ENCODE measurements around the gene PTPRK.
A peak's percentile ranks its signal among the peaks of the same experiment; 100 is the strongest.

The PTPRK gene

DNA sequence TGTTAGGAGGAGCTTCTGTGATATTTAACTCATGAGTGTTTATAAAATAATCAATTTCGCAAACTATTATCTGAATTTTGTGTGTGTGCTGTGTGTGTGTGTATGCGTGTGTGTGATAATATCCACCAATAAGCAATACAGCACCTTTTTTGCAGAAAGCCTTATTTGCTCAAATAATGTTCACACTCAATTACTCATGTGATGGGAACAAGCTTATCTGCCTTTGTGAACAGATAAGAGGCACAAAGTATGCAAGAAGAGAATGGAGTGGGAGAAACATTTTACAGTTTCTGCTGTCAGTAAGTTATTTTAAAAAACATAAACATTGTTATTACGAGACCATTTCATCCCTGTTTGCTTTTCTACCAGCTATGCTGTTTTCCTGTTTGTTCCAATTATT is 36.7 kb upstream of the PTPRK start:
- Histone ChIP-seq H3K4ac (ENCODE audit: low read depth, low read length) (no peak overlapping the region), H3K27me3 (ENCODE audit: insufficient read depth, low read length, poor library complexity) (no peaks in the 10 kb centered on the region), H2AK5ac (ENCODE audit: low read length) (no peak overlapping the region), H3K27ac (ENCODE audit: low read depth, low read length) (no peak overlapping the region), H3K18ac (ENCODE audit: low read length) (no peak overlapping the region), H3K4me3 (ENCODE audit: low read length) (no peak overlapping the region), H2BK120ac (ENCODE audit: low read depth, low read length) (no peak overlapping the region), H3K56ac (ENCODE audit: low read length) (no peak overlapping the region), H4K8ac (ENCODE audit: low read depth, low read length) (no peak overlapping the region), H2BK15ac (replicated peaks; ENCODE audit: low read depth) (no peak overlapping the region), H3K4me2 (ENCODE audit: low read length) (no peak overlapping the region), H2BK5ac (ENCODE audit: low read length) (no peak overlapping the region), H3K9ac (ENCODE audit: low read length) (no peak overlapping the region), H3K23ac (ENCODE audit: low read length) (no peak overlapping the region), H3K79me1 (ENCODE audit: low read length) (no peaks in the 10 kb centered on the region), H4K5ac (ENCODE audit: low read length) (no peak overlapping the region), H3K79me2 (ENCODE audit: control insufficient read depth, insufficient read depth, low read length) (no peaks in the 10 kb centered on the region), H3K36me3 (ENCODE audit: control insufficient read depth, insufficient read depth, low read length) (no peaks in the 10 kb centered on the region), H3K4me1 (ENCODE audit: control insufficient read depth, low read depth, low read length) (no peaks in the 10 kb centered on the region)
- no CpG with 5 or more reads among the region's 3 CpGs for WGBS (ENCODE audit: extremely low coverage, insufficient coverage, low lambda C conversion rate)
- DNase-seq, result peak; percentile 54

DNA sequence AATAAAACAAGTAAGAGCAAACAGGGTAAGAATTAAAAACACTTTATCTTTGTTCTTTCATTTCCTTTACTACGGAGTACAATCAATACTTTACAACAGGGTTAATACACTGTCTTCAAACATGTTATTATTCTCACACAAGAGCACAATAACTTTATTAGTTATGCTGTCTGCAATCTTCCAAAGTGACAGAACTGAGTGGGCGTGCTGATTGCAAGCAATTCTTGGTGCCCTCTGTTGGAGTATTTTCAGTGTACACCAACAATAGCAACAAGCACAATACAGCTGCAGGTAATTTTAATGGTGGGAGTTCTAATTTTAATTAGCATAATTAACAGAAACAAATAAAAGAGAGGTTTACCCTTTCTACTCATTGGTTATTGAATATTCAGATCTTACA is 33.9 kb upstream of the PTPRK start:
- no CpG with 5 or more reads among the region's 2 CpGs for WGBS (ENCODE audit: extremely low coverage, insufficient coverage, low lambda C conversion rate)
- no peak for DNase-seq
- Histone ChIP-seq H3K27ac (ENCODE audit: low read depth, low read length) (no peak overlapping the region), H3K27me3 (ENCODE audit: insufficient read depth, low read length, poor library complexity) (no peaks in the 10 kb centered on the region), H3K18ac (ENCODE audit: low read length) (no peak overlapping the region), H3K79me2 (ENCODE audit: control insufficient read depth, insufficient read depth, low read length) (no peaks in the 10 kb centered on the region), H2AK5ac (ENCODE audit: low read length) (no peak overlapping the region), H3K23ac (ENCODE audit: low read length) (no peak overlapping the region), H3K79me1 (ENCODE audit: low read length) (no peaks in the 10 kb centered on the region), H3K56ac (ENCODE audit: low read length) (no peak overlapping the region), H3K9ac (ENCODE audit: low read length) (no peak overlapping the region), H2BK120ac (ENCODE audit: low read depth, low read length) (no peak overlapping the region), H4K5ac (ENCODE audit: low read length) (no peak overlapping the region), H3K4ac (ENCODE audit: low read depth, low read length) (no peak overlapping the region), H4K8ac (ENCODE audit: low read depth, low read length) (no peak overlapping the region), H3K36me3 (ENCODE audit: control insufficient read depth, insufficient read depth, low read length) (no peaks in the 10 kb centered on the region), H3K4me1 (ENCODE audit: control insufficient read depth, low read depth, low read length) (no peaks in the 10 kb centered on the region), H3K4me3 (ENCODE audit: low read length) (no peak overlapping the region), H2BK5ac (ENCODE audit: low read length) (no peak overlapping the region), H3K4me2 (ENCODE audit: low read length) (no peak overlapping the region), H2BK15ac (replicated peaks; ENCODE audit: low read depth) (no peak overlapping the region)

DNA sequence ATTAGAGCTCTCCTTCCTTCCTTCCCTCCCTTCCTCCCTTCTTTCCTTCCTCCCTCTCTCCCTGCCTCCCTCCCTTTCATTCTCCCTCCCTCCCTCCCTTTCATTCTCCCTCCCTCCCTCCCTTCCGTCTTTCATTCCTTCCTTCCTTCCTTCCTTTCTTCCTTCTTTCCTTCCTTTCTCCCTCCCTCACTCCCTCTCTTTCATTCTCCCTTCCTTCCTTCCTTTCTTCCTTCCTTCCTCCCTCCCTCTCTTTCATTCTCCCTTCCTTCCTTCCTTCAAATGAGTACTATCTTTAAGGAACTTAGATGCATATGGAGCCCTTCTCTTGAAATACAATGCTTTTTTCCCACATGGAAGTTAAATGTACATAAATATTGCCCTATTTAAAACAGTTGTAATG is 20.9 kb upstream of the PTPRK start:
- no peak for DNase-seq
- H3K4me2 ChIP-seq (ENCODE audit: low read length), result no peak overlapping the region
- H2BK15ac ChIP-seq (replicated peaks; ENCODE audit: low read depth), result no peak overlapping the region
- H3K4ac ChIP-seq (ENCODE audit: low read depth, low read length), result no peak overlapping the region
- no peaks in the 10 kb centered on the region for H3K27me3 ChIP-seq (ENCODE audit: insufficient read depth, low read length, poor library complexity)
- H3K23ac ChIP-seq (ENCODE audit: low read length), result no peak overlapping the region
- H3K27ac ChIP-seq (ENCODE audit: low read depth, low read length), result no peak overlapping the region
- H4K8ac ChIP-seq (ENCODE audit: low read depth, low read length), result no peak overlapping the region
- no peaks in the 10 kb centered on the region for H3K36me3 ChIP-seq (ENCODE audit: control insufficient read depth, insufficient read depth, low read length)
- H2AK5ac ChIP-seq (ENCODE audit: low read length), result no peak overlapping the region
- no peak overlapping the region for H4K5ac ChIP-seq (ENCODE audit: low read length)
- no peak overlapping the region for H2BK120ac ChIP-seq (ENCODE audit: low read depth, low read length)
- H3K4me3 ChIP-seq (ENCODE audit: low read length), result no peak overlapping the region
- WGBS (ENCODE audit: extremely low coverage, insufficient coverage, low lambda C conversion rate), result no CpG with 5 or more reads among the region's 1 CpG
- no peaks in the 10 kb centered on the region for H3K79me1 ChIP-seq (ENCODE audit: low read length)
- no peak overlapping the region for H2BK5ac ChIP-seq (ENCODE audit: low read length)
- H3K4me1 ChIP-seq (ENCODE audit: control insufficient read depth, low read depth, low read length), result peaks cover 3% of the 10 kb centered on the region
- no peak overlapping the region for H3K18ac ChIP-seq (ENCODE audit: low read length)
- H3K79me2 ChIP-seq (ENCODE audit: control insufficient read depth, insufficient read depth, low read length), result no peaks in the 10 kb centered on the region
- H3K9ac ChIP-seq (ENCODE audit: low read length), result no peak overlapping the region
- no peak overlapping the region for H3K56ac ChIP-seq (ENCODE audit: low read length)

DNA sequence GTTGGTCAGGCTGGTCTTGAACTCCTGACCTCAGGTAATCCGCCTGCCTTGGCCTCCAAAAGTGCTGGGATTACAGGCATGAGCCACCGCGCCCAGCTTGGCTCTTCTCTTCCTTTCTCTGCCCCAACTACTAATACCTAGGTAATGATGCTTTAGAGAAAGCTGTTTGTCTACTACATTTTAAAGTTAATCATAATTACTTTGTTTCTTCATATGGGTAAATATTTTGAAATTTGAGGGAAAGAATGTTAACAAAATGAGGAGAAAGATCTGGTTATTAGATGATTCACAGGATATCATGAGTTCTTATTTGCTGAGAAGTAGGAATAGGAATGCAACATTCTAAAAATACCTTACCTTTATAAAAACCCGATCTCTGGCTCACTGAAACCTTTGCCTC is 18.4 kb upstream of the PTPRK start:
- Histone ChIP-seq H3K18ac (ENCODE audit: low read length) (no peak overlapping the region), H2BK15ac (replicated peaks; ENCODE audit: low read depth) (no peak overlapping the region)
- no CpG with 5 or more reads among the region's 4 CpGs for WGBS (ENCODE audit: extremely low coverage, insufficient coverage, low lambda C conversion rate)

DNA sequence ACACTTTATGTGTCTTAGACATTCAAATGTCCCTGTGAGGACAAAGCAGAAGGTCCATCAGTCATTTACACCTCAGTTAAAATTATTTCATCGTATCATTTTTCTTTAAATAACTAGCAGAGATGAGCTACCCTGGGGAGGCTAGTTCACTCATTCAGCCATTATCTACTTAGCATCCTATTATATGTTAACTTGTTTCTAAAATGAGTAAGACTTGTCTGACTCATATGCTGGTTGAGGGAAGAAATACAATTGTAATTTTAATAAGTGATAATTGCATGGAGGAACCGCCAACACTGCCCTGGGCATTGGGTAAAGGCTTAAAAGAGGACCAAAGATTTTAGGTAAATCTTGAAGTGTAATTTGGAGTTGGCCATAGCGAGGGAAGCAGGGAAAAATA is 12.4 kb upstream of the PTPRK start:
- H2BK120ac ChIP-seq (ENCODE audit: low read depth, low read length), result no peak overlapping the region
- no peak overlapping the region for H3K4me2 ChIP-seq (ENCODE audit: low read length)
- H3K4me3 ChIP-seq (ENCODE audit: low read length), result no peak overlapping the region
- no CpG with 5 or more reads among the region's 3 CpGs for WGBS (ENCODE audit: extremely low coverage, insufficient coverage, low lambda C conversion rate)
- no peaks in the 10 kb centered on the region for H3K36me3 ChIP-seq (ENCODE audit: control insufficient read depth, insufficient read depth, low read length)
- H3K18ac ChIP-seq (ENCODE audit: low read length), result no peak overlapping the region
- H3K4me1 ChIP-seq (ENCODE audit: control insufficient read depth, low read depth, low read length), result peaks cover 5% of the 10 kb centered on the region
- H3K27me3 ChIP-seq (ENCODE audit: insufficient read depth, low read length, poor library complexity), result no peaks in the 10 kb centered on the region
- H3K79me2 ChIP-seq (ENCODE audit: control insufficient read depth, insufficient read depth, low read length), result no peaks in the 10 kb centered on the region
- no peak overlapping the region for H3K23ac ChIP-seq (ENCODE audit: low read length)
- no peak overlapping the region for H3K9ac ChIP-seq (ENCODE audit: low read length)
- H3K4ac ChIP-seq (ENCODE audit: low read depth, low read length), result no peak overlapping the region
- H4K8ac ChIP-seq (ENCODE audit: low read depth, low read length), result no peak overlapping the region
- no peak overlapping the region for H3K27ac ChIP-seq (ENCODE audit: low read depth, low read length)
- H2BK5ac ChIP-seq (ENCODE audit: low read length), result no peak overlapping the region
- no peak overlapping the region for H2BK15ac ChIP-seq (replicated peaks; ENCODE audit: low read depth)
- no peak overlapping the region for H3K56ac ChIP-seq (ENCODE audit: low read length)
- no peak overlapping the region for H2AK5ac ChIP-seq (ENCODE audit: low read length)
- no peak for DNase-seq
- no peak overlapping the region for H4K5ac ChIP-seq (ENCODE audit: low read length)
- no peaks in the 10 kb centered on the region for H3K79me1 ChIP-seq (ENCODE audit: low read length)

More for the DNA sequence above, 18.4 kb upstream of the PTPRK start:
- Histone ChIP-seq H3K79me2 (ENCODE audit: control insufficient read depth, insufficient read depth, low read length) (no peaks in the 10 kb centered on the region), H3K23ac (ENCODE audit: low read length) (no peak overlapping the region), H2BK5ac (ENCODE audit: low read length) (no peak overlapping the region), H3K4me2 (ENCODE audit: low read length) (no peak overlapping the region), H4K8ac (ENCODE audit: low read depth, low read length) (no peak overlapping the region), H2BK120ac (ENCODE audit: low read depth, low read length) (no peak overlapping the region), H3K4me1 (ENCODE audit: control insufficient read depth, low read depth, low read length) (peaks cover 3% of the 10 kb centered on the region), H2AK5ac (ENCODE audit: low read length) (no peak overlapping the region), H3K4me3 (ENCODE audit: low read length) (no peak overlapping the region), H3K36me3 (ENCODE audit: control insufficient read depth, insufficient read depth, low read length) (no peaks in the 10 kb centered on the region), H3K9ac (ENCODE audit: low read length) (no peak overlapping the region), H3K27me3 (ENCODE audit: insufficient read depth, low read length, poor library complexity) (no peaks in the 10 kb centered on the region), H3K27ac (ENCODE audit: low read depth, low read length) (no peak overlapping the region), H3K79me1 (ENCODE audit: low read length) (no peaks in the 10 kb centered on the region), H3K4ac (ENCODE audit: low read depth, low read length) (no peak overlapping the region), H3K56ac (ENCODE audit: low read length) (no peak overlapping the region), H4K5ac (ENCODE audit: low read length) (no peak overlapping the region)
- DNase-seq, result no peak

DNA sequence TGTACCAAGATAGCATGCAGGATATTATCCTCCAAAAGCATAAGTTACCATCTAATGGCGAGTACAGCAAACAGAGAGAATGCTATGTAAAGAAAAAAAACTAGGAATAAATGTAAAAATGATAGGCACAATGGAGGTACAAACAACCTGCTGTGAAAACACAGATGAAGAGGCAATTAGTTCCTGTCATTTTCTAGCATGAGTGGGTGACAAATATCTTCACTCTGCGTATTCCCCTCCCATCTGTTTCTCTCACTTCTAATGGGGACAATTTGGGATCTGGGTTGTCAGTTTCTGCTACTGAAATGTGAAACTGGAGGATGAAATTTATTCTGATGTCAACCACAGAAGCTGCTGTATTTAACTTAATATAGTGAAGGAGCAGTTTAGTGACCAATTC is 11.7 kb upstream of the PTPRK start:
- H3K36me3 ChIP-seq (ENCODE audit: control insufficient read depth, insufficient read depth, low read length), result no peaks in the 10 kb centered on the region
- no peak overlapping the region for H3K56ac ChIP-seq (ENCODE audit: low read length)
- H3K79me1 ChIP-seq (ENCODE audit: low read length), result no peaks in the 10 kb centered on the region
- H3K4me2 ChIP-seq (ENCODE audit: low read length), result no peak overlapping the region
- H3K79me2 ChIP-seq (ENCODE audit: control insufficient read depth, insufficient read depth, low read length), result no peaks in the 10 kb centered on the region
- H3K4me1 ChIP-seq (ENCODE audit: control insufficient read depth, low read depth, low read length), result peaks cover 8% of the 10 kb centered on the region
- H2AK5ac ChIP-seq (ENCODE audit: low read length), result no peak overlapping the region
- H3K9ac ChIP-seq (ENCODE audit: low read length), result no peak overlapping the region
- no peak overlapping the region for H3K23ac ChIP-seq (ENCODE audit: low read length)
- DNase-seq, result no peak
- H3K4me3 ChIP-seq (ENCODE audit: low read length), result no peak overlapping the region
- no peak overlapping the region for H3K4ac ChIP-seq (ENCODE audit: low read depth, low read length)
- no peak overlapping the region for H3K27ac ChIP-seq (ENCODE audit: low read depth, low read length)
- no peak overlapping the region for H2BK120ac ChIP-seq (ENCODE audit: low read depth, low read length)
- no peak overlapping the region for H4K5ac ChIP-seq (ENCODE audit: low read length)
- no peak overlapping the region for H2BK15ac ChIP-seq (replicated peaks; ENCODE audit: low read depth)
- H3K18ac ChIP-seq (ENCODE audit: low read length), result no peak overlapping the region
- no peak overlapping the region for H4K8ac ChIP-seq (ENCODE audit: low read depth, low read length)
- no peaks in the 10 kb centered on the region for H3K27me3 ChIP-seq (ENCODE audit: insufficient read depth, low read length, poor library complexity)
- WGBS (ENCODE audit: extremely low coverage, insufficient coverage, low lambda C conversion rate), result no CpG with 5 or more reads among the region's 2 CpGs
- no peak overlapping the region for H2BK5ac ChIP-seq (ENCODE audit: low read length)

All from mesendoderm (in vitro differentiated cells).